IMR-90 (cell line): ENCODE results near the gene SMARCA2. TPM values are rescaled to one million over a fixed set of nuclear protein-coding genes. Genes with fewer than 3 reads are reported as not detected.

Experiments
- ATAC-seq: fragments of 200-7000 bp; cut with Tn5 transposase; 2 replicates; pipeline ENCODE4 v1.9.1; 2020; ENCODE audit warnings: low read depth, mild to moderate bottlenecking, moderate library complexity
- BruUV-seq: library from RNA; stranded (reverse); fragments of 400-500 nt; replicated peaks from 2 replicates; lab custom pipeline; 2021; lab: Mats Ljungman, UMichigan
- CTCF ChIA-PET: fragments of 300-600 bp; formaldehyde crosslinking; extraction: SDS; loops from one replicate; lab custom pipeline; 2021; ENCODE audit warnings: antibody characterized with exemption; lab: Yijun Ruan, JAX
- POLR2A ChIA-PET: fragments of 300-600 bp; sonication (Branson Sonifier 250); formaldehyde crosslinking; loops from one replicate; lab custom pipeline; 2022; ENCODE audit warnings: antibody characterized with exemption; ENCODE audit not compliant: unreplicated experiment; lab: Charles Lee
- DNase-seq: peaks from one replicate; pipeline ENCODE4 v3.0.0; 2013
- H2AFZ ChIP-seq: replicated peaks from 2 replicates; pipeline ENCODE3; 2013; ENCODE audit warnings: low read length, mild to moderate bottlenecking; ENCODE audit not compliant: poor library complexity
- H2AK5ac ChIP-seq: 2 replicates; pipeline ENCODE4 v1.6.1; 2013; ENCODE audit warnings: low read depth, low read length, inconsistent platforms
- H2AK9ac ChIP-seq: replicated peaks from 2 replicates; pipeline ENCODE3; 2013; ENCODE audit warnings: mild to moderate bottlenecking, low read depth, low read length, moderate library complexity; ENCODE audit not compliant: poor library complexity
- H2BK120ac ChIP-seq: 2 replicates; pipeline ENCODE4 v1.6.1; 2013; ENCODE audit warnings: low read depth, low read length, inconsistent platforms
- H2BK15ac ChIP-seq: 3 replicates; pipeline ENCODE4 v1.6.1; 2013; ENCODE audit warnings: low read depth, low read length, inconsistent platforms
- H2BK20ac ChIP-seq: 2 replicates; pipeline ENCODE4 v1.6.1; 2013; ENCODE audit warnings: low read depth, mild to moderate bottlenecking, inconsistent platforms, low read length, moderate library complexity
- H2BK5ac ChIP-seq: 2 replicates; pipeline ENCODE4 v1.6.1; 2013; ENCODE audit warnings: mild to moderate bottlenecking, low read depth, low read length, inconsistent platforms; ENCODE audit not compliant: poor library complexity, severe bottlenecking
- H3K14ac ChIP-seq: replicated peaks from 2 replicates; pipeline ENCODE4 v1.6.1; 2013; ENCODE audit warnings: low read depth, low read length, inconsistent platforms
- H3K18ac ChIP-seq: 2 replicates; pipeline ENCODE4 v1.6.1; 2013; ENCODE audit warnings: low read depth, low read length, control low read depth
- H3K23ac ChIP-seq: 2 replicates; pipeline ENCODE4 v1.6.1; 2013; ENCODE audit warnings: low read depth, low read length, inconsistent platforms
- H3K27ac ChIP-seq: 2 replicates; pipeline ENCODE4 v1.5.1; 2013; ENCODE audit warnings: mild to moderate bottlenecking, control low read depth, low read length; ENCODE audit not compliant: insufficient read depth
- H3K27me3 ChIP-seq: 2 replicates; pipeline ENCODE4 v1.6.1; 2013; ENCODE audit warnings: low read length; ENCODE audit not compliant: control insufficient read depth, insufficient read depth
- H3K36me3 ChIP-seq: 2 replicates; pipeline ENCODE4 v1.6.1; 2013; ENCODE audit warnings: low read length, mixed read lengths; ENCODE audit not compliant: control insufficient read depth, insufficient read depth
- H3K4ac ChIP-seq: 2 replicates; pipeline ENCODE4 v1.6.1; 2013; ENCODE audit warnings: low read depth, low read length, inconsistent platforms
- H3K4me1 ChIP-seq: 2 replicates; pipeline ENCODE4 v1.6.1; 2013; ENCODE audit warnings: low read length, mixed read lengths; ENCODE audit not compliant: control insufficient read depth, insufficient read depth
- H3K4me2 ChIP-seq: 2 replicates; pipeline ENCODE4 v1.6.1; 2013; ENCODE audit warnings: low read depth, mild to moderate bottlenecking, control low read depth, low read length, moderate library complexity
- H3K4me3 ChIP-seq: 2 replicates; pipeline ENCODE4 v1.5.1; 2013; ENCODE audit warnings: low read depth, mild to moderate bottlenecking, control low read depth, low read length, moderate library complexity; ENCODE audit not compliant: insufficient read depth
- H3K56ac ChIP-seq: 2 replicates; pipeline ENCODE4 v1.6.1; 2013; ENCODE audit warnings: low read length, inconsistent platforms; ENCODE audit not compliant: insufficient read depth; ENCODE audit errors: extremely low read depth
- H3K79me1 ChIP-seq, 2 experiments: 2 replicates each; pipeline ENCODE4 v1.6.1; 2013; ENCODE audit warnings: low read length in 2 of 2, inconsistent platforms in 1 of 2, low read depth in 1 of 2
- H3K9ac ChIP-seq: 2 replicates; pipeline ENCODE4 v1.6.1; 2013; ENCODE audit warnings: low read depth, low read length, control low read depth
- H3K9me1 ChIP-seq: 2 replicates; pipeline ENCODE4 v1.6.1; 2013; ENCODE audit warnings: low read length, inconsistent platforms; ENCODE audit not compliant: insufficient read depth
- H3K9me3 ChIP-seq: 2 replicates; pipeline ENCODE4 v1.6.1; 2013; ENCODE audit warnings: low read length; ENCODE audit not compliant: control insufficient read depth, insufficient read depth
- H4K20me1 ChIP-seq: 2 replicates; pipeline ENCODE4 v1.6.1; 2013; ENCODE audit warnings: low read length, inconsistent platforms; ENCODE audit not compliant: insufficient read depth
- H4K5ac ChIP-seq: 2 replicates; pipeline ENCODE4 v1.6.1; 2013; ENCODE audit warnings: mild to moderate bottlenecking, low read depth, low read length, control low read depth
- H4K8ac ChIP-seq, 2 experiments: 2 replicates each; pipeline ENCODE4 v1.6.1; 2013; ENCODE audit warnings: low read depth in 2 of 2, low read length in 2 of 2, control low read depth in 1 of 2, inconsistent platforms in 1 of 2
- H4K91ac ChIP-seq: 2 replicates; pipeline ENCODE4 v1.6.1; 2013; ENCODE audit warnings: low read depth, low read length, inconsistent platforms; ENCODE audit not compliant: insufficient read depth
- BHLHE40 ChIP-seq: fragments of 150-350 bp; IDR thresholded peaks from 2 replicates; pipeline ENCODE4 v1.6.1; 2016; ENCODE audit warnings: mild to moderate bottlenecking, low read depth, low read length
- FOS ChIP-seq: fragments of 150-350 bp; IDR thresholded peaks from 2 replicates; pipeline ENCODE4 v1.6.1; 2016; ENCODE audit warnings: low read depth, low read length
- MAFK ChIP-seq: IDR thresholded peaks from 2 replicates; pipeline ENCODE4 v1.6.1; 2012; ENCODE audit warnings: low read depth, low read length, improper control_type of control experiment
- MXI1 ChIP-seq: IDR thresholded peaks from 2 replicates; pipeline ENCODE4 v1.6.1; 2012; ENCODE audit warnings: low read depth, mild to moderate bottlenecking, low read length, moderate library complexity, borderline replicate concordance
- NFE2L2 ChIP-seq: fragments of 150-350 bp; IDR thresholded peaks from 2 replicates; pipeline ENCODE4 v1.6.1; 2016; ENCODE audit warnings: low read depth, mild to moderate bottlenecking, low read length
- POLR2A ChIP-seq: IDR thresholded peaks from 2 replicates; pipeline ENCODE4 v1.6.1; 2012; ENCODE audit warnings: mild to moderate bottlenecking, low read depth, low read length
- RAD21 ChIP-seq: IDR thresholded peaks from 2 replicates; pipeline ENCODE4 v1.6.1; 2012; ENCODE audit warnings: low read length, improper control_type of control experiment
- RCOR1 ChIP-seq: IDR thresholded peaks from 2 replicates; pipeline ENCODE4 v1.6.1; 2012; ENCODE audit warnings: mild to moderate bottlenecking, low read length, improper control_type of control experiment; ENCODE audit not compliant: insufficient replicate concordance
- RFX5 ChIP-seq: IDR thresholded peaks from 2 replicates; pipeline ENCODE4 v1.8.0; 2012; ENCODE audit warnings: low read depth, mild to moderate bottlenecking, low read length, moderate library complexity
- SMC3 ChIP-seq: fragments of 150-350 bp; IDR thresholded peaks from 2 replicates; pipeline ENCODE4 v1.6.1; 2016; ENCODE audit warnings: low read depth, mild to moderate bottlenecking, antibody characterized with exemption, low read length, moderate library complexity
- WGBS, 2 experiments: methylation state at CpG; one replicate each; pipeline versions ENCODE4 v1.1.5 to v1.1.7; 2013; ENCODE audit warnings: missing lambda C conversion rate in 2 of 2; ENCODE audit not compliant: insufficient read length in 1 of 2; ENCODE audit errors: extremely low coverage in 2 of 2; 5-methylcytosine and 5-hydroxymethylcytosine counted together
- dilution Hi-C: fragments of 300-500 bp; cut with HindIII; formaldehyde crosslinking; loops from one replicate; pipeline ENCODE4 v1.14.3; 2018; ENCODE audit warnings: low sequenced_read_pairs; ENCODE audit not compliant: unreplicated experiment
- in situ Hi-C: fragments of 300-500 bp; cut with MboI; formaldehyde crosslinking; loops from 3 replicates; pipeline ENCODE4 v1.14.3; 2019; ENCODE audit warnings: low sequenced_read_pairs, inconsistent platforms, mixed read lengths
- intact Hi-C: fragments of 100-400 bp; cut with micrococcal nuclease; formaldehyde crosslinking; loops from 2 replicates; pipeline ENCODE4 v1.10.0; 2022
- polyA plus RNA-seq, 3 experiments: library from polyadenylated mRNA; depleted of rRNA; stranded (reverse); fragments of >200 nt; gene quantifications; 2 replicates each; pipeline ENCODE4 v1.2.3, GENCODE V29; 2012; ENCODE audit warnings: low replicate concordance in 1 of 3
- total RNA-seq: library from RNA; depleted of rRNA; stranded (reverse); fragments of >200 nt; gene quantifications from 2 replicates; pipeline ENCODE4 v1.2.3, GENCODE V29; 2012
- TF ChIP-seq, protein P1 (sequence below): conservative IDR thresholded peaks from 2 replicates; pipeline ENCODE4 v1.5.1; 2012; ENCODE audit warnings: mild to moderate bottlenecking, low read depth, low read length, improper control_type of control experiment
- TF ChIP-seq, protein P2 (sequence below): fragments of 150-350 bp; IDR thresholded peaks from 2 replicates; pipeline ENCODE4 v1.6.1; 2017; ENCODE audit warnings: mild to moderate bottlenecking, antibody characterized with exemption, low read length, low read depth
- TF ChIP-seq, protein P3 (sequence below): fragments of 150-350 bp; IDR thresholded peaks from 2 replicates; pipeline ENCODE4 v1.6.1; 2016; ENCODE audit warnings: low read depth, mild to moderate bottlenecking, low read length, moderate library complexity, borderline replicate concordance

Gene SMARCA2
- total and polyA plus RNA-seq, 2 of the 4 experiments (the other 2 are of a cell fraction): 25.3 to 26.7 TPM

DNA sequence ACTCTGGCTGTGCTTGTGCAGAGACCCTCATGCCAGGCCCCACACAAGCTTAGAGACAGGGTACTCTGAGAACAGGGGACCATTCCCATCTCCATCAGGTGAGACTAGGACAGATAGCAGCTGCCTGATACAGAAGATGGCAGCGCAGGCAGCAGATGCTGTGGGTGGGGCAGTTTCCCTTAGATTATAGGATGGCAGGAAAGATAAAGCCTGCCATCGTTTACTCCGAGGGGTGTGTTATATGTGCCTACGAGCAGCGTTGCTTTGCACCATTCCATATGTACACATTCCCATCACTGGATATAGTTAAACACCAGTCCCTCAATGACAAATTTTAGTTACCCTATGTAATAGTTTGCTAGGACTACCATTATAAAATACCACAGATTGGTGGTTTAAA, 135.2 kb downstream of the SMARCA2 start:
- Histone ChIP-seq H3K27me3 (no peaks in the 10 kb centered on the region), H3K4me3 (no peak overlapping the region), H3K23ac (no peak overlapping the region), H2AK5ac (no peak overlapping the region), H3K9ac (no peak overlapping the region), H4K91ac (no peak overlapping the region), H3K4me1 (no peaks in the 10 kb centered on the region), H3K14ac (no peak overlapping the region), H2BK5ac (no peak overlapping the region), H3K9me1 (no peaks in the 10 kb centered on the region), H2BK20ac (no peak overlapping the region), H3K4ac (no peak overlapping the region), H3K4me2 (no peak overlapping the region), H3K18ac (no peak overlapping the region), H3K79me1 (no peaks in the 10 kb centered on the region; a peak in 2 of 4 replicates), H4K5ac (no peak overlapping the region), H3K36me3 (no peaks in the 10 kb centered on the region), H3K27ac (no peak overlapping the region), H4K20me1 (no peaks in the 10 kb centered on the region), H2BK15ac (no peak overlapping the region), H4K8ac (no peak overlapping the region), H2AK9ac (no peak overlapping the region), H2BK120ac (no peak overlapping the region), H3K9me3 (no peaks in the 10 kb centered on the region), H3K56ac (no peak overlapping the region), H2AFZ (no peak overlapping the region)
- in situ Hi-C loops: no loop called here
- ChIA-PET CTCF (no interaction called here), POLR2A (no interaction called here)
- dilution Hi-C loops: no loop called here
- no CpG with 5 or more reads among the region's 5 CpGs for WGBS, 2 experiments
- intact Hi-C loops: no loop called here
- TF ChIP-seq BHLHE40 (no peak), FOS (no peak), POLR2A (no peak), RAD21 (no peak), MXI1 (no peak), RFX5 (no peak), MAFK (no peak), NFE2L2 (no peak), SMC3 (no peak), RCOR1 (no peak)
- TF ChIP-seq, protein P1, sequence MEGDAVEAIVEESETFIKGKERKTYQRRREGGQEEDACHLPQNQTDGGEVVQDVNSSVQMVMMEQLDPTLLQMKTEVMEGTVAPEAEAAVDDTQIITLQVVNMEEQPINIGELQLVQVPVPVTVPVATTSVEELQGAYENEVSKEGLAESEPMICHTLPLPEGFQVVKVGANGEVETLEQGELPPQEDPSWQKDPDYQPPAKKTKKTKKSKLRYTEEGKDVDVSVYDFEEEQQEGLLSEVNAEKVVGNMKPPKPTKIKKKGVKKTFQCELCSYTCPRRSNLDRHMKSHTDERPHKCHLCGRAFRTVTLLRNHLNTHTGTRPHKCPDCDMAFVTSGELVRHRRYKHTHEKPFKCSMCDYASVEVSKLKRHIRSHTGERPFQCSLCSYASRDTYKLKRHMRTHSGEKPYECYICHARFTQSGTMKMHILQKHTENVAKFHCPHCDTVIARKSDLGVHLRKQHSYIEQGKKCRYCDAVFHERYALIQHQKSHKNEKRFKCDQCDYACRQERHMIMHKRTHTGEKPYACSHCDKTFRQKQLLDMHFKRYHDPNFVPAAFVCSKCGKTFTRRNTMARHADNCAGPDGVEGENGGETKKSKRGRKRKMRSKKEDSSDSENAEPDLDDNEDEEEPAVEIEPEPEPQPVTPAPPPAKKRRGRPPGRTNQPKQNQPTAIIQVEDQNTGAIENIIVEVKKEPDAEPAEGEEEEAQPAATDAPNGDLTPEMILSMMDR: no peak
- TF ChIP-seq, protein P2, sequence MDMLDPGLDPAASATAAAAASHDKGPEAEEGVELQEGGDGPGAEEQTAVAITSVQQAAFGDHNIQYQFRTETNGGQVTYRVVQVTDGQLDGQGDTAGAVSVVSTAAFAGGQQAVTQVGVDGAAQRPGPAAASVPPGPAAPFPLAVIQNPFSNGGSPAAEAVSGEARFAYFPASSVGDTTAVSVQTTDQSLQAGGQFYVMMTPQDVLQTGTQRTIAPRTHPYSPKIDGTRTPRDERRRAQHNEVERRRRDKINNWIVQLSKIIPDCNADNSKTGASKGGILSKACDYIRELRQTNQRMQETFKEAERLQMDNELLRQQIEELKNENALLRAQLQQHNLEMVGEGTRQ: no peak
- TF ChIP-seq, protein P3, sequence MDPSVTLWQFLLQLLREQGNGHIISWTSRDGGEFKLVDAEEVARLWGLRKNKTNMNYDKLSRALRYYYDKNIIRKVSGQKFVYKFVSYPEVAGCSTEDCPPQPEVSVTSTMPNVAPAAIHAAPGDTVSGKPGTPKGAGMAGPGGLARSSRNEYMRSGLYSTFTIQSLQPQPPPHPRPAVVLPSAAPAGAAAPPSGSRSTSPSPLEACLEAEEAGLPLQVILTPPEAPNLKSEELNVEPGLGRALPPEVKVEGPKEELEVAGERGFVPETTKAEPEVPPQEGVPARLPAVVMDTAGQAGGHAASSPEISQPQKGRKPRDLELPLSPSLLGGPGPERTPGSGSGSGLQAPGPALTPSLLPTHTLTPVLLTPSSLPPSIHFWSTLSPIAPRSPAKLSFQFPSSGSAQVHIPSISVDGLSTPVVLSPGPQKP: no peak
- no TSS peak for BruUV-seq
- DNase-seq: no peak
- no peak for ATAC-seq
